Measurements from ENCODE around the gene TMEM37.

The TMEM37 gene

GRCh38 chr2:119424284-119425118, 7.2 kb upstream of the TMEM37 start:
- TF ChIP-seq CTCF (IDR thresholded peaks at IDR 0.05; ENCODE audit: low read depth, low read length) = no peak
- no peak for DNase-seq (ENCODE audit: extremely low read depth, low read depth)

GRCh38 chr2:119425119-119425405, 6.6 kb upstream of the TMEM37 start:
- no peak for DNase-seq (ENCODE audit: extremely low read depth, low read depth)
- TF ChIP-seq CTCF (IDR thresholded peaks at IDR 0.05; ENCODE audit: low read depth, low read length) = no peak

GRCh38 chr2:119425620-119426395, 5.8 kb upstream of the TMEM37 start:
- DNase-seq (ENCODE audit: extremely low read depth, low read depth) = no peak
- TF ChIP-seq CTCF (IDR thresholded peaks at IDR 0.05; ENCODE audit: low read depth, low read length) = no peak

GRCh38 chr2:119426396-119426675, 5.3 kb upstream of the TMEM37 start:
- DNase-seq (ENCODE audit: extremely low read depth, low read depth) = no peak
- no peak for TF ChIP-seq CTCF (IDR thresholded peaks at IDR 0.05; ENCODE audit: low read depth, low read length)

GRCh38 chr2:119426801-119427395, 4.8 kb upstream of the TMEM37 start:
- DNase-seq (ENCODE audit: extremely low read depth, low read depth) = no peak

DNA sequence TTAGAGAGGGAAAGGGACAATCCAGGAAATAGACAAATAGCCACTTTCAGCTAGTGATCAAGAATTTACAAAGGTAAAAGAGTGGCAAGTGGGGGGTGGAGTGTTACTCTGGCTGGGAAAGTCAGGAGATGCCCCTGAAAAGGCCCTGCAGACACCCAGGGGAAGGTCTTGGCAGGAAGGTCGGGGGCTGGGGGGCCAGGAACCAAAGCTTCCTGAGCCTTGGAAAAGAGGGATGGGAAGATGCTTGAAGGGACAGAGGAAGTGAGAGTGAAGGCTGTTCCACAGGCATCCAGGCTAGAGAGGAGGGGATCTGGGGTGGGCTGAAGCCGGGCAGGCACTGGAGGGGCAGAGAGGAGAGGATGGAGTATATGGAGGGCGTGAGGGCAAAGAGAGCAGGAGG, 3.9 kb upstream of the TMEM37 start:
- TF ChIP-seq CTCF (IDR thresholded peaks at IDR 0.05; ENCODE audit: low read depth, low read length) = no peak

More at GRCh38 chr2:119426801-119427395, 4.8 kb upstream of the TMEM37 start:
- no peak for TF ChIP-seq CTCF (IDR thresholded peaks at IDR 0.05; ENCODE audit: low read depth, low read length)

More for the DNA sequence above, 3.9 kb upstream of the TMEM37 start:
- DNase-seq (ENCODE audit: extremely low read depth, low read depth) = no peak

All from AG09319 (cell line).